Measurements from ENCODE around the gene ZNF24.

The ZNF24 gene

DNA sequence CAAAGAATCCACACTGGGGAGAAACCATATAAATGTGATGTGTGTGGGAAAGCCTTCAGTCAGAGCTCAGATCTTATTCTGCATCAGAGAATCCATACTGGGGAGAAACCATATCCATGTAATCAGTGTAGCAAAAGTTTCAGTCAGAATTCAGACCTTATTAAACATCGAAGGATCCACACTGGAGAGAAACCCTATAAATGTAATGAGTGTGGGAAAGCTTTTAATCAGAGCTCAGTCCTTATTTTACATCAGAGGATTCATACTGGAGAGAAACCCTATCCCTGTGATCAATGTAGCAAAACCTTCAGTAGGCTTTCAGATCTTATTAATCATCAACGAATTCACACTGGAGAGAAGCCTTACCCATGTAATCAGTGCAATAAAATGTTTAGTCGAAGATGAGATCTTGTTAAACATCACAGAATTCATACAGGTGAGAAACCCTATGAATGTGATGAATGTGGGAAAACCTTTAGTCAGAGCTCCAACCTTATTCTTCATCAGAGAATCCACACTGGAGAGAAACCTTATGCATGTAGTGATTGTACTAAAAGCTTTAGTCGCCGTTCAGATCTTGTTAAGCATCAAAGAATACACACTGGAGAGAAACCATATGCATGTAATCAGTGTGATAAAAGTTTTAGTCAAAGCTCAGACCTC, 37.5 kb downstream of the ZNF24 start:
- no peak for DNase-seq (ENCODE audit: low read depth)

DNA sequence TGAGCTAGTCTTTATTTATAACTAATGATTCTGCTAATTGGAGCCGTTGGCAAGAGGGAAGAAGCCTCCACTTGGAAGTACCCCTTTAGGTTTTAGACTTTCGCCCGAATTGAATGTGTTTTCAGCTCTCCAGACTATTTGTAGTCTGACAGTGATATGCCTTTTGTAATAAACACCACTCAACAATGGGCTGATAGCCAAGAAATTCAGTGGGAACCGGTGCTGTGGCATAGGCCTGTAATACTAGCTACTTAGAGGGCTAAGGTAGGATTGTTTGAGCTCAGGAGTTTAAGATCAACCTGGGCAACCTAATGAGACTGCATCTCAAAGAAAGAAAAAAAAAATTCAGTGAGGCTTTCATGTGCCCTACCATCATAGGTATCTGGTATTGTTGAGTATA, 40.6 kb downstream of the ZNF24 start:
- no peak for DNase-seq (ENCODE audit: low read depth)
- H3K4me3 ChIP-seq (replicated peaks; ENCODE audit: low read depth, low read length): no peak overlapping the region
- TF ChIP-seq, protein P1, sequence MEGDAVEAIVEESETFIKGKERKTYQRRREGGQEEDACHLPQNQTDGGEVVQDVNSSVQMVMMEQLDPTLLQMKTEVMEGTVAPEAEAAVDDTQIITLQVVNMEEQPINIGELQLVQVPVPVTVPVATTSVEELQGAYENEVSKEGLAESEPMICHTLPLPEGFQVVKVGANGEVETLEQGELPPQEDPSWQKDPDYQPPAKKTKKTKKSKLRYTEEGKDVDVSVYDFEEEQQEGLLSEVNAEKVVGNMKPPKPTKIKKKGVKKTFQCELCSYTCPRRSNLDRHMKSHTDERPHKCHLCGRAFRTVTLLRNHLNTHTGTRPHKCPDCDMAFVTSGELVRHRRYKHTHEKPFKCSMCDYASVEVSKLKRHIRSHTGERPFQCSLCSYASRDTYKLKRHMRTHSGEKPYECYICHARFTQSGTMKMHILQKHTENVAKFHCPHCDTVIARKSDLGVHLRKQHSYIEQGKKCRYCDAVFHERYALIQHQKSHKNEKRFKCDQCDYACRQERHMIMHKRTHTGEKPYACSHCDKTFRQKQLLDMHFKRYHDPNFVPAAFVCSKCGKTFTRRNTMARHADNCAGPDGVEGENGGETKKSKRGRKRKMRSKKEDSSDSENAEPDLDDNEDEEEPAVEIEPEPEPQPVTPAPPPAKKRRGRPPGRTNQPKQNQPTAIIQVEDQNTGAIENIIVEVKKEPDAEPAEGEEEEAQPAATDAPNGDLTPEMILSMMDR (IDR thresholded peaks at IDR 0.05; ENCODE audit: low read length, missing control alignments): no peak

More for the DNA sequence above, 37.5 kb downstream of the ZNF24 start:
- no peak overlapping the region for H3K4me3 ChIP-seq (replicated peaks; ENCODE audit: low read depth, low read length)
- TF ChIP-seq, protein P1 (IDR thresholded peaks at IDR 0.05; ENCODE audit: low read length, missing control alignments): no peak

DNA sequence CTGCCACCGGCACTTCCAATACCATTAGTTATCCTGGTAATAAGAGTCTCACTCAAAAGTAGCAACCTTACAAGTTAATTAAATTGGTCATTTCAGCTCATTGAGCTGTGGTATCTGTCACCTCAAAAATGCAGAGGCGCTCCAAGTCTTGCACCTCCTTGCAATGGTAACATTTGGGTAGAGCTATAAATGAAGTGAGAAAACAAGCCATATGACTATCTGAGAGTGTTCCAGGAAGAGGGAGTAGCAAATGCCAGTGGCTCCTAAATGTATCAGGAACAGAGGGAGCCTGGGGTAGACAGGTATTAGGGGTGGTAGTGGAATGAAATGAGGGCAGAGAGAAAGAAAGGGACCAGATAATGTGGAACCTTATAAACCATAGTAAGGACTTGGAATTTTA, 48.2 kb downstream of the ZNF24 start:
- DNase-seq (ENCODE audit: low read depth): no peak
- TF ChIP-seq, protein P1 (IDR thresholded peaks at IDR 0.05; ENCODE audit: low read length, missing control alignments): no peak
- H3K4me3 ChIP-seq (replicated peaks; ENCODE audit: low read depth, low read length): no peak overlapping the region

DNA sequence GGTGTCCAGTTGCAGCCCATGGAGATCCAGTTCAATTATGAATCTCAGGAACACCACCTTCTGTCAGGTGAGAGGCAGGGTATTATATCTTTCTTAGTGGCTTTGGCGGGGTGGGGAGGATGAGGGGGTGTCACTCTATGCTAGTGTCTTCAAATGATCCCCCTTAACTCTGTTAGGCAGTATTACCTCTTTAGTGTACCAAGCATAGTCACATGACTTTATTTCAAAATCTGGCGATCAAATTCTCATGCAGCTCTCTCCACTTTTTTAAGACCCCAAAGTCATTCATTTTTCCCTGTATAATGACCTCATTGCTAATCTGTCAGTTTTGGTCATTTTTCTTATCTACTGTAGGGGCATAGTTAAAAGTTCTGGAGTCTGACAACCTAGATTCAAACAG, 53.1 kb downstream of the ZNF24 start:
- peak overlapping the region; percentile 63 for H3K4me3 ChIP-seq (replicated peaks; ENCODE audit: low read depth, low read length)
- no peak for DNase-seq (ENCODE audit: low read depth)
- TF ChIP-seq, protein P1 (IDR thresholded peaks at IDR 0.05; ENCODE audit: low read length, missing control alignments): no peak

DNA sequence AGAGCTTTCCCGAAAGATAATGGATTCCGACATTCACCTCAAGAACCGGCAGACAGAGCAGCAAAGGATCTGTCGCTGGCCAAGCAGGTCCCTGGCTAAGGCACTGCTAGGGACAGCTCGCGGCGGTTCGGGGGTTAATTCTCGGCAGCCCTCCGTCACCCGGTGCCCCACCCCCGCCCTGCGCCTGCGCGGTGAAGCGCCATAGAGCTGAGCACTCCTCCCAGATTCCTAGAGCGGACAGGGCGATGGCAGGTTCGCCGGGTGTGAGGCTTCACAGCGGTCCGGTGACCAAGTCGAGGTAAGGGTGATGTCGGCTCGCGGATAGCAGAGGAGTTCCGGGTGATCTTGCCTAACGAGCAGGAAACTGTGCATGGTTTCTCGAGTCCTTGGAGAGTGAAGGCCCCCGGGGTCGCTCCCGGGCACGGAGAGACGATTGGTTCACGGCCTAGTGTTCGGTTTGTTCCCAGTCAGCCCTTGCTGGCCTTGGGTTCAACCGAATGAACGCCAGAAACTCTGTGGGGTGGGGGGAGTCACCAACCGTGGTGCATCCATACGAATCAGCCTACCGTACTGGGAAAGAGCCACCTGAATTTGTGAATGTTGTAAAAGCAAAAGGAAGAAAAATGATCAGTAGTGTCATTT, 54.0 kb downstream of the ZNF24 start, which contains the start of gene ZSCAN30:
ZSCAN30 (minus strand) TSS at position 136 of the 642 bp plus-strand sequence. CDS start 25,877 bp downstream, outside the sequence.
- peak; percentile 96 for DNase-seq (ENCODE audit: low read depth)
- H3K4me3 ChIP-seq (replicated peaks; ENCODE audit: low read depth, low read length): peak within 1 kb of the TSS; percentile 63
- TF ChIP-seq, protein P1 (IDR thresholded peaks at IDR 0.05; ENCODE audit: low read length, missing control alignments): no peak

DNA sequence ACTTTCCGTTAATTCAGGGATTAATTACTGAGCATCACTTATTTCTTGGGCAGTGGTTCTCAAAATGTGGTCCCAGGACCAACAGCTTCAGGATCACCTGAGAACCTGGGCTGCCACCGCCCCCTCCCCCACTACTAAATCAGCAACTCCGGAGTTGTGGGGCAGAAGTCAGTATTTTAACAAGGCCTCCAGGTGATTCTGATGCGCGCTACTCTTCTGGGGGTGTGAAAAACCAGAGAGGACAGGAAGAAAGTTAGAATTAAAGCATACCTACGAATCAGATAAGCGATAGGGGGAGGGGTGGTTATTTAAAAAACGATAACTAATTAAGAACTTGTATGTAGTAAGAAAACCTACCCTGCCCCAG, 54.5 kb downstream of the ZNF24 start:
- TF ChIP-seq, protein P1 (IDR thresholded peaks at IDR 0.05; ENCODE audit: low read length, missing control alignments): no peak
- DNase-seq (ENCODE audit: low read depth): no peak
- H3K4me3 ChIP-seq (replicated peaks; ENCODE audit: low read depth, low read length): peak overlapping the region; percentile 63

All from fibroblast of pulmonary artery (primary cell).